ENCODE results near the gene NMNAT1. TPM values are rescaled to one million over a fixed set of nuclear protein-coding genes. Genes with fewer than 3 reads are reported as not detected.

Gene NMNAT1
- total and polyA plus RNA-seq, 2 of the 8 experiments (the other 6 are each of a cell fraction or from before 2014, with no cell fraction given), result 2.0 to 2.5 TPM

DNA sequence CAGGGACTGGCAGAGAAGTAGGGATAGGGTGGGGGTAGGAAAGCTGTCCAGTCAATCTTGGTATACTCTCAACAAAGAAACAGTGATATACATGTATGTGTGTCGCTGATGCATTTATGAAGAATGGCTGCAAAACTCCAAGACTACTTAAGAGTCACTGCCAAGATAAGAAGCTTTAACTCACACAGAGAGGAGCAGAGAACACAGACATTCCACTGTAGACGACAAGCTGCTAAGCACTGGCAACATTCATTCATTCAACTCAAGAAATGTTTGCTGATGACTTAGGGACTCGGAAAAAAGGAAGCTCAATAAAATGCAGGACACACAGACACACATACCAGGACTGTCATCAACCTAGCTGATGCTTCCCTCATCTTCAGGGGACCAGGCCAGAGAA lies 38.7 kb upstream of the NMNAT1 start:
- H3K27ac ChIP-seq (ENCODE audit: low read depth, low read length), result no peak overlapping the region
- no peak overlapping the region for H3K56ac ChIP-seq (replicated peaks; ENCODE audit: insufficient read length, low read depth, low read length)
- H4K20me1 ChIP-seq (replicated peaks in 1 of 2; ENCODE audit: control insufficient read depth in 1 of 2, insufficient read depth in 2 of 2, low read length in 2 of 2), result peaks cover 0 to 7% of the 10 kb centered on the region in 2 experiments
- DNase-seq (ENCODE audit: low read depth in 1 of 2, low spot score in 2 of 2) (no peak), FAIRE-seq (no peak)
- no peak overlapping the region for H2BK15ac ChIP-seq (ENCODE audit: low read length)
- peaks cover 13% of the 10 kb centered on the region for H3K79me1 ChIP-seq (ENCODE audit: low read depth, low read length)
- peaks cover 7 to 34% of the 10 kb centered on the region in 2 experiments; a peak in 2 of 4 replicates for H3K79me2 ChIP-seq (ENCODE audit: control insufficient read depth in 1 of 2, insufficient read depth in 2 of 2, low read length in 2 of 2)
- H4K91ac ChIP-seq (replicated peaks; ENCODE audit: insufficient read length, low read length), result no peak overlapping the region
- no peak overlapping the region for H2BK20ac ChIP-seq (ENCODE audit: low read length)
- H4K5ac ChIP-seq (ENCODE audit: insufficient read length, low read depth, low read length), result no peak overlapping the region
- no peak overlapping the region for H3K4ac ChIP-seq (replicated peaks; ENCODE audit: insufficient read length, low read depth, low read length)
- H3K9ac ChIP-seq (replicated peaks in 1 of 4; ENCODE audit: extremely low read depth in 1 of 4, low read depth in 3 of 4, low read length in 3 of 4), result no peak overlapping the region
- H3K18ac ChIP-seq (ENCODE audit: extremely low read depth, low read length), result no peak overlapping the region
- H2BK5ac ChIP-seq (ENCODE audit: low read depth, low read length), result no peak overlapping the region
- H3K4me2 ChIP-seq (ENCODE audit: insufficient read depth in 1 of 2, low read depth in 2 of 2, low read length in 2 of 2), result no peak overlapping the region
- no peak overlapping the region for H3K23ac ChIP-seq (ENCODE audit: insufficient read length)
- no peak overlapping the region for H2AK5ac ChIP-seq (ENCODE audit: low read depth, low read length)
- H2BK12ac ChIP-seq (ENCODE audit: low read depth, low read length), result no peak overlapping the region
- no peak overlapping the region for H3K14ac ChIP-seq (ENCODE audit: insufficient read length)
- ChIA-PET POLR2A (ENCODE audit: partially characterized antibody) (interaction anchor here (0.9 to 1.4 kb wide), 3 partner anchors 15 to 21 kb away, joined by 3 to 5 read pairs (median 4); no protein-coding TSS in a partner anchor), CTCF (ENCODE audit: partially characterized antibody) (interaction anchor here (0.6 to 3.3 kb wide), 10 partner anchors 10 to 1458 kb away, joined by 3 to 13 read pairs (median 4); no protein-coding TSS in a partner anchor)
- H3K36me3 ChIP-seq (ENCODE audit: control insufficient read depth in 2 of 4, insufficient read depth in 4 of 4, low read length in 3 of 4), result no peaks in the 10 kb centered on the region
- H3K9me3 ChIP-seq (ENCODE audit: insufficient read depth in 2 of 2, low read depth in 1 of 2, low read length in 1 of 2), result no peaks in the 10 kb centered on the region
- H3K23me2 ChIP-seq (ENCODE audit: low read depth, low read length), result peaks cover 5% of the 10 kb centered on the region; the same call in 1 of the 2 replicates
- no peak overlapping the region for H2BK120ac ChIP-seq (replicated peaks; ENCODE audit: low read depth, low read length)
- H3K27me3 ChIP-seq (replicated peaks in 1 of 4; ENCODE audit: control insufficient read depth in 3 of 4, extremely low read depth in 1 of 4, insufficient read depth in 3 of 4, low read length in 3 of 4), result no peaks in the 10 kb centered on the region
- H4K8ac ChIP-seq (ENCODE audit: extremely low read depth, insufficient read depth, low read length), result no peak overlapping the region
- WGBS, 2 experiments (ENCODE audit: extremely low coverage in 1 of 2, insufficient coverage in 1 of 2, insufficient read length in 1 of 2, insufficient replicate concordance in 2 of 2, low coverage in 1 of 2, low lambda C conversion rate in 2 of 2, missing lambda C conversion rate in 1 of 2), result 90% methylated on average over 3 of the region's 3 CpGs; no CpG with 5 or more reads in 1 of the 2 experiments
- H3K4me1 ChIP-seq (replicated peaks in 1 of 4; ENCODE audit: control insufficient read depth in 3 of 4, insufficient read depth in 4 of 4, low read length in 3 of 4), result peaks cover 2 to 6% (median 4%) of the 10 kb centered on the region in 4 experiments; a peak in 5 of 7 replicates
- no peak overlapping the region for H3K4me3 ChIP-seq (ENCODE audit: extremely low read depth in 1 of 4, insufficient read depth in 2 of 4, low read depth in 3 of 4, low read length in 4 of 4)
- no peak overlapping the region for H2AFZ ChIP-seq (ENCODE audit: low read length)
- no peak for TF ChIP-seq CREB1 (IDR thresholded peaks at IDR 0.05)
- TF ChIP-seq, protein P1, sequence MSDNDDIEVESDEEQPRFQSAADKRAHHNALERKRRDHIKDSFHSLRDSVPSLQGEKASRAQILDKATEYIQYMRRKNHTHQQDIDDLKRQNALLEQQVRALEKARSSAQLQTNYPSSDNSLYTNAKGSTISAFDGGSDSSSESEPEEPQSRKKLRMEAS (IDR thresholded peaks at IDR 0.05), result no peak
- no peak for TF ChIP-seq BACH1 (IDR thresholded peaks at IDR 0.05; ENCODE audit: low read length)
- TF ChIP-seq CTBP2 (IDR thresholded peaks at IDR 0.05; ENCODE audit: borderline replicate concordance, insufficient read depth, insufficient read length, low read length), result no peak
- TF ChIP-seq, protein P2, sequence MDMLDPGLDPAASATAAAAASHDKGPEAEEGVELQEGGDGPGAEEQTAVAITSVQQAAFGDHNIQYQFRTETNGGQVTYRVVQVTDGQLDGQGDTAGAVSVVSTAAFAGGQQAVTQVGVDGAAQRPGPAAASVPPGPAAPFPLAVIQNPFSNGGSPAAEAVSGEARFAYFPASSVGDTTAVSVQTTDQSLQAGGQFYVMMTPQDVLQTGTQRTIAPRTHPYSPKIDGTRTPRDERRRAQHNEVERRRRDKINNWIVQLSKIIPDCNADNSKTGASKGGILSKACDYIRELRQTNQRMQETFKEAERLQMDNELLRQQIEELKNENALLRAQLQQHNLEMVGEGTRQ (IDR thresholded peaks at IDR 0.05; ENCODE audit: low read length), result no peak
- TF ChIP-seq SP2 (IDR thresholded peaks at IDR 0.05; ENCODE audit: low read length), result no peak
- TF ChIP-seq ZNF274 (IDR thresholded peaks at IDR 0.05; ENCODE audit: borderline replicate concordance, extremely low read depth, low read length), result no peak
- TF ChIP-seq, protein P3, sequence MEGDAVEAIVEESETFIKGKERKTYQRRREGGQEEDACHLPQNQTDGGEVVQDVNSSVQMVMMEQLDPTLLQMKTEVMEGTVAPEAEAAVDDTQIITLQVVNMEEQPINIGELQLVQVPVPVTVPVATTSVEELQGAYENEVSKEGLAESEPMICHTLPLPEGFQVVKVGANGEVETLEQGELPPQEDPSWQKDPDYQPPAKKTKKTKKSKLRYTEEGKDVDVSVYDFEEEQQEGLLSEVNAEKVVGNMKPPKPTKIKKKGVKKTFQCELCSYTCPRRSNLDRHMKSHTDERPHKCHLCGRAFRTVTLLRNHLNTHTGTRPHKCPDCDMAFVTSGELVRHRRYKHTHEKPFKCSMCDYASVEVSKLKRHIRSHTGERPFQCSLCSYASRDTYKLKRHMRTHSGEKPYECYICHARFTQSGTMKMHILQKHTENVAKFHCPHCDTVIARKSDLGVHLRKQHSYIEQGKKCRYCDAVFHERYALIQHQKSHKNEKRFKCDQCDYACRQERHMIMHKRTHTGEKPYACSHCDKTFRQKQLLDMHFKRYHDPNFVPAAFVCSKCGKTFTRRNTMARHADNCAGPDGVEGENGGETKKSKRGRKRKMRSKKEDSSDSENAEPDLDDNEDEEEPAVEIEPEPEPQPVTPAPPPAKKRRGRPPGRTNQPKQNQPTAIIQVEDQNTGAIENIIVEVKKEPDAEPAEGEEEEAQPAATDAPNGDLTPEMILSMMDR (IDR thresholded peaks at IDR 0.05; ENCODE audit: control extremely low read depth in 1 of 3, insufficient read depth in 1 of 3, low read depth in 1 of 3, low read length in 3 of 3), result no peak
- no peak for TF ChIP-seq SP1 (IDR thresholded peaks at IDR 0.05; ENCODE audit: low read depth, low read length)
- TF ChIP-seq GABPA (IDR thresholded peaks at IDR 0.05; ENCODE audit: borderline replicate concordance, insufficient read depth, low read length), result no peak

Data from H1 (cell line).